SK-N-MC (cell line): ENCODE measurements around the gene TSNAX.

Experiments used
- EZH2 ChIP-seq: fragments of 200-600 bp; sonication (generic); IDR thresholded peaks from one replicate; pipeline ENCODE4 v1.6.1; 2017; ENCODE audit warnings: antibody characterized with exemption
- POLR2AphosphoS5 ChIP-seq: IDR thresholded peaks from 2 replicates; pipeline ENCODE4 v1.6.1; 2012; ENCODE audit warnings: mild to moderate bottlenecking, low read depth, low read length, borderline replicate concordance

GRCh38 chr1:231580874-231581273 is 52.4 kb downstream of the TSNAX start:
- TF ChIP-seq POLR2AphosphoS5 = no peak
- TF ChIP-seq EZH2 = no peak
